ENCODE measurements around the gene ZNF223.

Gene ZNF223

GRCh38 chr19:44059229-44059628, 7.4 kb downstream of the ZNF223 start:
- ATAC-seq: no peak
- TF ChIP-seq SNAI2 (CRISPR knock-in tag; IDR thresholded peaks at IDR 0.05) (no peak), ZNF8 (CRISPR knock-in tag; IDR thresholded peaks at IDR 0.05) (no peak), ZC3H10 (CRISPR knock-in tag; IDR thresholded peaks at IDR 0.05) (no peak), PATZ1 (CRISPR knock-in tag; IDR thresholded peaks at IDR 0.05; ENCODE audit: borderline replicate concordance) (no peak), ZFP30 (CRISPR knock-in tag; IDR thresholded peaks at IDR 0.05) (no peak), TSHZ2 (CRISPR knock-in tag; IDR thresholded peaks at IDR 0.05) (no peak), TCF4 (CRISPR knock-in tag; IDR thresholded peaks at IDR 0.05; ENCODE audit: borderline replicate concordance) (no peak), CSDC2 (CRISPR knock-in tag; IDR thresholded peaks at IDR 0.05) (no peak), ARNTL (CRISPR knock-in tag; IDR thresholded peaks at IDR 0.05; ENCODE audit: borderline replicate concordance, low read depth) (no peak), ZFP3 (CRISPR knock-in tag; IDR thresholded peaks at IDR 0.05) (no peak), CSRNP3 (CRISPR knock-in tag; IDR thresholded peaks at IDR 0.05) (no peak), ZNF70 (CRISPR knock-in tag; IDR thresholded peaks at IDR 0.05) (no peak), ISL1 (CRISPR knock-in tag; IDR thresholded peaks at IDR 0.05) (no peak)

GRCh38 chr19:44061038-44061437, 9.2 kb downstream of the ZNF223 start:
- TF ChIP-seq CSDC2 (CRISPR knock-in tag; IDR thresholded peaks at IDR 0.05): no peak
- TF ChIP-seq BACH2 (CRISPR knock-in tag; IDR thresholded peaks at IDR 0.05; ENCODE audit: borderline replicate concordance): no peak
- no peak for TF ChIP-seq ZNF8 (CRISPR knock-in tag; IDR thresholded peaks at IDR 0.05)
- TF ChIP-seq ESRRG (CRISPR knock-in tag; IDR thresholded peaks at IDR 0.05): no peak
- no peak for TF ChIP-seq ARNTL (CRISPR knock-in tag; IDR thresholded peaks at IDR 0.05; ENCODE audit: borderline replicate concordance, low read depth)
- no peak for TF ChIP-seq OSR1 (CRISPR knock-in tag; IDR thresholded peaks at IDR 0.05)
- TF ChIP-seq SNAI2 (CRISPR knock-in tag; IDR thresholded peaks at IDR 0.05): no peak
- TF ChIP-seq ZC3H10 (CRISPR knock-in tag; IDR thresholded peaks at IDR 0.05): no peak
- no peak for TF ChIP-seq PPARA (CRISPR knock-in tag; IDR thresholded peaks at IDR 0.05; ENCODE audit: borderline replicate concordance)
- no peak for TF ChIP-seq ZFP3 (CRISPR knock-in tag; IDR thresholded peaks at IDR 0.05)
- no peak for TF ChIP-seq RARB (CRISPR knock-in tag; IDR thresholded peaks at IDR 0.05)
- TF ChIP-seq ZFP30 (CRISPR knock-in tag; IDR thresholded peaks at IDR 0.05): no peak
- TF ChIP-seq ZNF565 (CRISPR knock-in tag; conservative IDR thresholded peaks at IDR 0.05; ENCODE audit: low read depth): no peak
- no peak for TF ChIP-seq ISL1 (CRISPR knock-in tag; IDR thresholded peaks at IDR 0.05)
- no peak for TF ChIP-seq TSHZ2 (CRISPR knock-in tag; IDR thresholded peaks at IDR 0.05)
- no peak for ATAC-seq

GRCh38 chr19:44066305-44066704, 14.5 kb downstream of the ZNF223 start:
- TF ChIP-seq PATZ1 (CRISPR knock-in tag; IDR thresholded peaks at IDR 0.05; ENCODE audit: borderline replicate concordance) (no peak), CSDC2 (CRISPR knock-in tag; IDR thresholded peaks at IDR 0.05) (no peak), ZFP30 (CRISPR knock-in tag; IDR thresholded peaks at IDR 0.05) (no peak), GLIS3 (CRISPR knock-in tag; IDR thresholded peaks at IDR 0.05) (no peak), OSR1 (CRISPR knock-in tag; IDR thresholded peaks at IDR 0.05) (no peak), PPARA (CRISPR knock-in tag; IDR thresholded peaks at IDR 0.05; ENCODE audit: borderline replicate concordance) (no peak), RARB (CRISPR knock-in tag; IDR thresholded peaks at IDR 0.05) (no peak)

More at GRCh38 chr19:44066305-44066704, 14.5 kb downstream of the ZNF223 start:
- no peak for ATAC-seq

Measured in SK-N-SH treated with all-trans-retinoic acid at 6 μM for 48 hours (cell line).